CD4-positive, alpha-beta memory T cell (primary cell): ENCODE measurements around the gene DUSP22. TPM values are rescaled to one million over a fixed set of nuclear protein-coding genes. Genes with fewer than 3 reads are reported as not detected.
A peak's percentile ranks its signal among the peaks of the same experiment; 100 is the strongest.

ENCODE experiments used
- CTCF ChIA-PET: fragments of 350-600 bp; sonication (Branson Sonifier 250); formaldehyde crosslinking; loops from one replicate; lab custom pipeline; 2021; ENCODE audit warnings: inconsistent platforms; ENCODE audit not compliant: partially characterized antibody; lab: Charles Lee
- POLR2A ChIA-PET: fragments of 350-600 bp; sonication (Branson Sonifier 250); formaldehyde crosslinking; loops from one replicate; lab custom pipeline; 2021; ENCODE audit not compliant: partially characterized antibody; lab: Charles Lee
- DNase-seq, 5 donors: peaks; one replicate each; pipeline versions ENCODE4 v3.0.0 to v3.0.0-alpha.2; 2020 to 2022; ENCODE audit warnings: mixed read lengths in 1 of 5
- H3K27ac ChIP-seq: one replicate; pipeline ENCODE4 v1.7.0; 2013; ENCODE audit warnings: low read depth, low read length
- H3K27me3 ChIP-seq: 2 replicates; pipeline ENCODE4 v1.7.0; 2013; ENCODE audit warnings: mild to moderate bottlenecking, low read length, moderate library complexity; ENCODE audit not compliant: insufficient read depth
- H3K36me3 ChIP-seq: 2 replicates; pipeline ENCODE4 v1.7.0; 2013; ENCODE audit warnings: mild to moderate bottlenecking, low read length, moderate library complexity; ENCODE audit not compliant: insufficient read depth
- H3K4me1 ChIP-seq: 2 replicates; pipeline ENCODE4 v1.7.0; 2013; ENCODE audit warnings: mild to moderate bottlenecking, low read length, moderate library complexity; ENCODE audit not compliant: insufficient read depth
- H3K4me3 ChIP-seq, 2 donors: one replicate each; pipeline ENCODE4 v1.7.0; 2013; ENCODE audit warnings: low read length in 2 of 2, mild to moderate bottlenecking in 1 of 2
- H3K9me3 ChIP-seq, 2 donors: one replicate each; pipeline ENCODE4 v1.7.0; 2013; ENCODE audit warnings: low read length in 2 of 2, control low read depth in 1 of 2; ENCODE audit not compliant: control insufficient read depth in 1 of 2
- H3K27ac Mint-ChIP-seq, 7 donors: one replicate each; pipeline ENCODE4 v1.8.0; 2020 to 2021; ENCODE audit warnings: mixed read lengths in 7 of 7, mild to moderate bottlenecking in 6 of 7, inconsistent platforms in 3 of 7, moderate library complexity in 3 of 7
- H3K27me3 Mint-ChIP-seq, 2 donors: one replicate each; pipeline ENCODE4 v1.8.0; 2020 to 2021; ENCODE audit warnings: mixed read lengths in 2 of 2
- H3K36me3 Mint-ChIP-seq, 2 donors: one replicate each; pipeline ENCODE4 v1.8.0; 2020 to 2021; ENCODE audit warnings: mixed read lengths in 2 of 2, inconsistent platforms in 1 of 2, mild to moderate bottlenecking in 1 of 2
- H3K4me1 Mint-ChIP-seq, 4 donors: one replicate each; pipeline ENCODE4 v1.8.0; 2020 to 2021; ENCODE audit warnings: mixed read lengths in 4 of 4, mild to moderate bottlenecking in 1 of 4
- H3K4me3 Mint-ChIP-seq, 8 donors: one replicate each; pipeline ENCODE4 v1.8.0; 2020 to 2021; ENCODE audit warnings: mixed read lengths in 8 of 8, mild to moderate bottlenecking in 7 of 8, moderate library complexity in 6 of 8, inconsistent platforms in 3 of 8
- H3K9me3 Mint-ChIP-seq, 8 donors: one replicate each; pipeline ENCODE4 v1.8.0; 2020 to 2021; ENCODE audit warnings: mixed read lengths in 8 of 8, mild to moderate bottlenecking in 5 of 8, inconsistent platforms in 3 of 8, moderate library complexity in 1 of 8
- intact Hi-C: fragments of 100-400 bp; cut with micrococcal nuclease; formaldehyde crosslinking; loops from one replicate; pipeline ENCODE4 v1.15.1; 2023
- polyA plus RNA-seq, 2 donors: library from polyadenylated mRNA; unstranded; fragments of 300-500 nt; fragmentation: Illumina TruSeq; gene quantifications; one replicate each; pipeline ENCODE4 v1.2.3, GENCODE V29; 2021
- total RNA-seq, 2 experiments: library from RNA; stranded (reverse); gene quantifications; one replicate each; pipeline ENCODE4 v1.2.3, GENCODE V29; 2021

Gene DUSP22
- total and polyA plus RNA-seq, 4 experiments from 2014 or later, result 32.8 to 49.4 (median 38.9) TPM

- ChIA-PET CTCF (no interaction called here), POLR2A (interaction anchor here (0.7 to 0.8 kb wide), 2 partner anchors 22 to 30 kb away, joined by 3 to 4 read pairs; no protein-coding TSS in a partner anchor)
These were observed 34.5 kb upstream of the DUSP22 start for GRCh38 chr6:257774-258173.

GRCh38 chr6:259316-259715, 33.0 kb upstream of the DUSP22 start:
- intact Hi-C loops, result no loop called here
- POLR2A ChIA-PET, result interaction anchor here (1.2 to 2.0 kb wide), 3 partner anchors 12 to 68 kb away, joined by 4 to 6 read pairs (median 4); partner anchors contain the start of gene DUSP22
- Histone ChIP-seq H3K4me1 (peaks cover 14% of the 10 kb centered on the region), H3K27ac (no peak overlapping the region), H3K4me3 (no peak overlapping the region), H3K36me3 (no peaks in the 10 kb centered on the region), H3K9me3 (no peaks in the 10 kb centered on the region), H3K27me3 (no peaks in the 10 kb centered on the region)
- DNase-seq, result no peak
- Mint-ChIP-seq H3K9me3 (peaks cover 0 to 2% (median 0%) of the 10 kb centered on the region in 8 donors), H3K27me3 (no peaks in the 10 kb centered on the region), H3K4me1 (peaks cover 12 to 53% (median 26%) of the 10 kb centered on the region in 4 donors), H3K27ac (peak overlapping the region in 1 of 7 donors; percentile 5), H3K36me3 (no peaks in the 10 kb centered on the region), H3K4me3 (peak overlapping the region in 2 of 8 donors; percentile 70 to 76)
- CTCF ChIA-PET, result interaction anchor here (1.0 kb wide), 2 partner anchors 27 to 71 kb away, joined by 3 read pairs; no protein-coding TSS in a partner anchor

More at GRCh38 chr6:257774-258173, 34.5 kb upstream of the DUSP22 start:
- peaks cover 0 to 2% (median 0%) of the 10 kb centered on the region in 8 donors for H3K9me3 Mint-ChIP-seq
- peaks cover 22% of the 10 kb centered on the region for H3K4me1 ChIP-seq
- peaks cover 18 to 58% (median 31%) of the 10 kb centered on the region in 4 donors for H3K4me1 Mint-ChIP-seq
- intact Hi-C loops, result no loop called here
- no peaks in the 10 kb centered on the region for H3K36me3 ChIP-seq
- no peaks in the 10 kb centered on the region for H3K9me3 ChIP-seq
- H3K27me3 Mint-ChIP-seq, result no peaks in the 10 kb centered on the region
- H3K27me3 ChIP-seq, result no peaks in the 10 kb centered on the region
- H3K4me3 ChIP-seq, result no peak overlapping the region
- no peaks in the 10 kb centered on the region for H3K36me3 Mint-ChIP-seq
- H3K27ac ChIP-seq, result no peak overlapping the region
- no peak for DNase-seq
- peak overlapping the region in 1 of 8 donors; percentile 52 for H3K4me3 Mint-ChIP-seq
- no peak overlapping the region for H3K27ac Mint-ChIP-seq

- ChIA-PET CTCF (interaction anchor here (1.1 kb wide), 1 partner anchor 79 kb away, joined by 3 read pairs; no protein-coding TSS in a partner anchor), POLR2A (interaction anchor here (0.9 to 2.0 kb wide), 4 partner anchors 11 to 69 kb away, joined by 3 to 6 read pairs (median 4); partner anchors contain the start of gene DUSP22)
- H3K36me3 Mint-ChIP-seq, result no peaks in the 10 kb centered on the region
- H3K4me3 Mint-ChIP-seq, result peak overlapping the region; percentile 15 to 82 (median 63)
- peak overlapping the region; percentile 15 for H3K27ac ChIP-seq
- peak overlapping the region in 1 of 2 donors; percentile 15 for H3K4me3 ChIP-seq
- DNase-seq, result peak in 3 of 5 donors; percentile 9 to 20 (median 11)
- H3K27me3 Mint-ChIP-seq, result no peaks in the 10 kb centered on the region
- H3K27me3 ChIP-seq, result no peaks in the 10 kb centered on the region
- no peaks in the 10 kb centered on the region for H3K36me3 ChIP-seq
- H3K27ac Mint-ChIP-seq, result peak overlapping the region; percentile 5 to 92 (median 76)
- H3K9me3 ChIP-seq, result no peaks in the 10 kb centered on the region
- peaks cover 15 to 58% (median 26%) of the 10 kb centered on the region in 4 donors for H3K4me1 Mint-ChIP-seq
- peaks cover 14% of the 10 kb centered on the region for H3K4me1 ChIP-seq
- intact Hi-C loops, result no loop called here
- peaks cover 0 to 2% (median 0%) of the 10 kb centered on the region in 8 donors for H3K9me3 Mint-ChIP-seq
These were observed 32.3 kb upstream of the DUSP22 start for GRCh38 chr6:259901-260508.

GRCh38 chr6:264626-265025, 27.7 kb upstream of the DUSP22 start:
- no peaks in the 10 kb centered on the region for H3K36me3 ChIP-seq
- H3K27ac Mint-ChIP-seq, result no peak overlapping the region
- POLR2A ChIA-PET, result interaction anchor here (0.6 kb wide), 1 partner anchor 40 kb away, joined by 3 read pairs; no protein-coding TSS in a partner anchor

GRCh38 chr6:268394-268935, 23.8 kb upstream of the DUSP22 start:
- intact Hi-C loops, result no loop called here
- H3K9me3 ChIP-seq, result no peaks in the 10 kb centered on the region
- DNase-seq, result no peak
- Mint-ChIP-seq H3K27ac (no peak overlapping the region), H3K4me3 (no peak overlapping the region), H3K9me3 (peaks cover 0 to 14% (median 5%) of the 10 kb centered on the region in 8 donors), H3K4me1 (peaks cover 19 to 33% (median 26%) of the 10 kb centered on the region in 4 donors), H3K27me3 (peaks cover 0 to 1% of the 10 kb centered on the region in 2 donors), H3K36me3 (no peaks in the 10 kb centered on the region)
- H3K4me1 ChIP-seq, result peaks cover 14% of the 10 kb centered on the region
- H3K4me3 ChIP-seq, result no peak overlapping the region
- POLR2A ChIA-PET, result no interaction called here
- H3K27me3 ChIP-seq, result no peaks in the 10 kb centered on the region
- CTCF ChIA-PET, result no interaction called here
- H3K27ac ChIP-seq, result no peak overlapping the region
- no peaks in the 10 kb centered on the region for H3K36me3 ChIP-seq

More at GRCh38 chr6:264626-265025, 27.7 kb upstream of the DUSP22 start:
- Histone ChIP-seq H3K27me3 (no peaks in the 10 kb centered on the region), H3K4me1 (peaks cover 10% of the 10 kb centered on the region), H3K4me3 (no peak overlapping the region), H3K9me3 (no peaks in the 10 kb centered on the region), H3K27ac (no peak overlapping the region)
- peaks cover 0 to 1% of the 10 kb centered on the region in 2 donors for H3K27me3 Mint-ChIP-seq
- no peak for DNase-seq
- H3K4me1 Mint-ChIP-seq, result peaks cover 10 to 34% (median 18%) of the 10 kb centered on the region in 4 donors
- H3K9me3 Mint-ChIP-seq, result peaks cover 0 to 6% (median 3%) of the 10 kb centered on the region in 8 donors
- intact Hi-C loops, result no loop called here
- H3K4me3 Mint-ChIP-seq, result no peak overlapping the region
- H3K36me3 Mint-ChIP-seq, result no peaks in the 10 kb centered on the region
- CTCF ChIA-PET, result interaction anchor here (1.5 kb wide), 1 partner anchor 20 kb away, joined by 3 read pairs; no protein-coding TSS in a partner anchor

GRCh38 chr6:273551-274058, 18.7 kb upstream of the DUSP22 start:
- H3K27ac Mint-ChIP-seq, result no peak overlapping the region
- Histone ChIP-seq H3K36me3 (no peaks in the 10 kb centered on the region), H3K27ac (no peak overlapping the region), H3K4me3 (no peak overlapping the region), H3K9me3 (no peaks in the 10 kb centered on the region), H3K4me1 (peaks cover 14% of the 10 kb centered on the region), H3K27me3 (no peaks in the 10 kb centered on the region)
- H3K36me3 Mint-ChIP-seq, result no peaks in the 10 kb centered on the region
- no peaks in the 10 kb centered on the region for H3K27me3 Mint-ChIP-seq
- intact Hi-C loops, result no loop called here
- DNase-seq, result no peak
- no peak overlapping the region for H3K4me3 Mint-ChIP-seq
- H3K4me1 Mint-ChIP-seq, result peaks cover 19 to 29% (median 22%) of the 10 kb centered on the region in 4 donors
- ChIA-PET CTCF (no interaction called here), POLR2A (no interaction called here)
- H3K9me3 Mint-ChIP-seq, result peaks cover 0 to 9% (median 5%) of the 10 kb centered on the region in 8 donors

- no peak overlapping the region for H3K4me3 Mint-ChIP-seq
- intact Hi-C loops, result no loop called here
- Histone ChIP-seq H3K4me1 (no peaks in the 10 kb centered on the region), H3K9me3 (no peaks in the 10 kb centered on the region), H3K36me3 (no peaks in the 10 kb centered on the region), H3K4me3 (no peak overlapping the region), H3K27me3 (no peaks in the 10 kb centered on the region), H3K27ac (no peak overlapping the region)
- ChIA-PET POLR2A (no interaction called here), CTCF (no interaction called here)
- no peak for DNase-seq
- peak overlapping the region in 1 of 7 donors; percentile 19 for H3K27ac Mint-ChIP-seq
- H3K27me3 Mint-ChIP-seq, result no peaks in the 10 kb centered on the region
- H3K36me3 Mint-ChIP-seq, result no peaks in the 10 kb centered on the region
- peaks cover 2 to 4% (median 3%) of the 10 kb centered on the region in 4 donors for H3K4me1 Mint-ChIP-seq
- peaks cover 0 to 8% (median 3%) of the 10 kb centered on the region in 8 donors for H3K9me3 Mint-ChIP-seq
These were observed 14.5 kb upstream of the DUSP22 start for GRCh38 chr6:277746-278145.
